ENCODE measurements around the gene NEURL2. TPM values are rescaled to one million over a fixed set of nuclear protein-coding genes. Genes with fewer than 3 reads are reported as not detected.
A peak's percentile ranks its signal among the peaks of the same experiment; 100 is the strongest.

NEURL2 gene
- total RNA-seq, 2 donors from 2014 or later: 1.5 to 2.1 TPM

DNA sequence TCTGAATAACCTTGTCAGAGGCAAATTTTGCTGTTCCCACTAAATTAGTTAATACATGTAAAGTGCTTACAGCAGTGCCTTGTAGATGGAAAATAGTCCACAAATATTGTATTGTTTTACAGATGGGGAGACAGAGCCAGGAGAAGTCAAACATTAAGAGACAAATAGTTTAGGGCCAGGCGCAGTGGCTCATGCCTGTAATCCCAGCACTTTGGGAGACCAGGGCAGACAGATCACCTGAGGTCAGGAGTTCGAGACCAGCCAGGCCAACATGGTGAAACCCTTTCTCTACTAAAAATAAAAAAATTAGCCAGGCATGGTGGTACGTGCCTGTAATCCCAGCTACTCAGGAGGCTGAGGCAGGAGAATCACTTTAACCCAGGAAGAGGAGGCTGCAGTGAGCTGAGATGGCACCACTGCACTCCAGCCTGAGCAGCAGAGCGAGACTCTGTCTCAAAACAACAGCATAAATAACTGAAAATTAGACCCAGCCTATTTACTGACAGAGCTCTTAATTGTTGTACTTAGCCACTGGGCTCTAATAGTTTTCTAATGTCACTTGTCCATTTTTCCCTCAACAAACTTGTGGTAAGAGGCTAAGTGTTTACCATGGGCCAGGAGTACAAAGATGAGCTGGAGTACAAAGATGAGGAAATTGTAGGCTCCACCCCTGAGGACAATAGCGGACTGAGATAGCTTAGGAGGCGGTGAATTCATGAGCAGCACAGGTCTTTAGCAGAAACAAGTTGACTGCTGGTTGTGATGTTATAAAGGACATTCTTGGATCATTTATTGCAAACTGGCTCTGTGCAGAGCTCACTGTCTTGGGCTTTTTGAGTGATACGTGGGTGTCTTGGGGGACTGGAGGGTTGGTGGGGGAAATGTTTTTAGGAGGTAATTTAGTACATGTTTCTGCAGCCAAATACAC, 27.2 kb downstream of the NEURL2 start:
- no peak for DNase-seq
- no peak for ATAC-seq
- Mint-ChIP-seq H3K27ac (no peak overlapping the region), H3K36me3 (ENCODE audit: low read depth) (no peaks in the 10 kb centered on the region), H3K4me1 (peaks cover 19% of the 10 kb centered on the region), H3K27me3 (no peaks in the 10 kb centered on the region), H3K4me3 (no peak overlapping the region)
- no peaks in the 10 kb centered on the region for H3K9me3 ChIP-seq (ENCODE audit: control insufficient read depth, low read length, poor library complexity, severe bottlenecking)

DNA sequence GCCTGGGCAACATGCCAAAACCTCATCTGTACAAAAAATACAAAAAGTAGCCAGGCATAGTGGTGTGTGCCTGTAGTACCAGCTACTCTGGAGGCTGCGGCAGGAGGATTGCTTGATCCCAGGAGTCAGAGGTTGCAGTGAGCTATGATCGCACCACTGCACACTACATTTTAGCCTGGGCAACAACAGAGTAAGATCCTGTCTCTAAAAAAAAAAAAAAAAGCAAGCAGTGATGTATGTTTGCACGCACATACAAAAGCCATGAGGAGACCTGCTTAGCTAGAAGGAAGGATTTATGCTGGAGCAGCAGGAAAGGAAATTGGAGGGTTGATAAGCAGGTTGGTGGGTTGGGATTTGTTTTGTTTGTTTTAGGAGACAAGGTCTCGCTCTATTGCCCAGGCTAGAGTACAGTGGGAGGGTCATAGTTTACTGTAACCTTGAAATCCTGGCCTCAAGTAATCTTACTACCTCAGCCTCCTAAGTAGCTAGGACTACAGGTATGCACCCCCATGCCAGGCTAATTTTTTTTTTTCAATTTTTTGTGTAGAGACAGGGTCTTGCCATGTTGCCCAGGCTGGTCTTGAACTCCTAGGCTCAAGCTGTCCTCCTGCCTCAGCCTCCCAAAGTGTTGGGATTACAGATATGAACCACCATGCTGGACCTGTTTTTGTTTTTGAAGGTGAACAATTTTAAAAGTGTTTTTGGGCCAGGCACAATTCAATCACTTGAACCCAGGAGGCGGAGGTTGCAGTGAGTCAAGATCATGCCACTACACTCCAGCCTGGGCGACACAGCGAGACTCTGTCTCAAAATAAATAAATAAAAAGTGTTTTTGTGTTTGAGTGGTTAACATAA, 29.6 kb downstream of the NEURL2 start:
- Mint-ChIP-seq H3K27ac (no peak overlapping the region), H3K4me3 (no peak overlapping the region), H3K4me1 (peaks cover 30% of the 10 kb centered on the region), H3K27me3 (no peaks in the 10 kb centered on the region), H3K36me3 (ENCODE audit: low read depth) (no peaks in the 10 kb centered on the region)
- ATAC-seq: no peak
- no peak for DNase-seq
- no peaks in the 10 kb centered on the region for H3K9me3 ChIP-seq (ENCODE audit: control insufficient read depth, low read length, poor library complexity, severe bottlenecking)

DNA sequence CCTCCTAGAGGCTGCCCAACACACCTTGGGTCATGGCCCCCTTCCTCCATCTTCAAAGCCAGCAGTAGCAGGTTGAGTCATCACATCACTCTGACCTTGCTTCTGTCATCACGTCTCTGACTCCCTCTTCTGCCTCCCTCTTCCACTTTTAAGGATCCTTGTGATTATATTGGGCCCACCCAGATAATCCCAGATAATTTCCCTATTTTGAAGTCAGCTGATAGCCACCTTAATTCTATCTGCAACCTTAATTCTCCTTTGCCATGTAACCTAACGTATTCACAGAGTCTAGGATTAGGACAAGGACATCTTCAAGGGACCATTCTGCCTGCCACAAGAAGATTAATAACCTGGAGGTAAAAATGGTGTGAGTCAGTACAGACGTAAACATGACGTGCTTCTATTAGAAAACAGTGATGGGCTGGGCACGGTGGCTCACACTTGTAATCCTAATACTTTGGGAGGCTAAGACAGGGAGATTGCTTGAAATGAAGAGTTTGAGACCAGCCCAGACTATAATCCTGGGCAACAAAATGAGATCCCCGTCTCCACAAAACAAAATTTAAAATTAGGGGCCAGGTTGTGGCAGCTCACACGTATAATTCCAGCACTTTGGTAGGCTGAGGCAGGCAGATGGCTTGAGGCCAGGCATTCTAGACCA, 30.3 kb downstream of the NEURL2 start:
- ATAC-seq: no peak
- Mint-ChIP-seq H3K36me3 (ENCODE audit: low read depth) (no peaks in the 10 kb centered on the region), H3K27me3 (no peaks in the 10 kb centered on the region), H3K27ac (no peak overlapping the region), H3K4me1 (peaks cover 37% of the 10 kb centered on the region), H3K4me3 (peak overlapping the region; percentile 26)
- no peaks in the 10 kb centered on the region for H3K9me3 ChIP-seq (ENCODE audit: control insufficient read depth, low read length, poor library complexity, severe bottlenecking)
- no peak for DNase-seq

DNA sequence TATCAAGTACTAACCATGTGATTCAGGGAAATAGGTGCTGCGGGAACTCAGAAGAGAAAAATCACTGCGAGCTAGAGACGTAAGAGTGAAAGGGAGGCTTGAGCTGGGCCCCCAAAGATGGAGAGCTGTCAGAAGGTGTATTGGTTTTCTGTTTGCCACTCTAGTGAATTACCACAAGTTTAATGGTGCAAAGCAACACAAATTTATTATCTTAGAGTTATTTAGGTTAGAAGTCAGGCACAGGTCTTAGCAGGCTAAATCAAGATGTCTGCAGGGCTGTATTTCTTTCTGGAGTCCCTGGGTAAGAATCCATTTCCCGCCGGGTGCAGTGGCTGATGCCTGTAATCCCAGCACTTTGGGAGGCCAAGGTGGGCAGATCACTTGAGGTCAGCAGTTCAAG, 31.1 kb downstream of the NEURL2 start:
- no peaks in the 10 kb centered on the region for H3K9me3 ChIP-seq (ENCODE audit: control insufficient read depth, low read length, poor library complexity, severe bottlenecking)
- Mint-ChIP-seq H3K4me3 (no peak overlapping the region), H3K4me1 (peaks cover 39% of the 10 kb centered on the region), H3K27me3 (no peaks in the 10 kb centered on the region), H3K27ac (no peak overlapping the region), H3K36me3 (ENCODE audit: low read depth) (no peaks in the 10 kb centered on the region)
- ATAC-seq (no peak), DNase-seq (no peak)

DNA sequence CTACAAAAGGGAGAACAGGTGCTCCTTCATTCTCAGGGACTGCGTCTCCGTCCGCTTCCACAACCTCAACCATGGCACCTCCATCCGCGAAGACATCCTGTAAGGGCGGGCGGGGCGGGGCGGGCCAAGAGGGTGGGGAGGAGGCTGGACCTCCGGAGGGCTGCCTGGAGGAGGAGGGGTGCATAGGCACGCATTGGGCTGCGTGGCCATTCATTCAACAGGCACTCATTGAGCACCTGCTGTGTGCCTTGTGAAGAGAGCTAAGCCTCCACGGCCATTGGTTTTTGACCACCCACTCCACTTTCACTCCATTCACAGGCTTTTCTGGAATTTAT, 33.2 kb downstream of the NEURL2 start:
- H3K9me3 ChIP-seq (ENCODE audit: control insufficient read depth, low read length, poor library complexity, severe bottlenecking): no peaks in the 10 kb centered on the region
- ATAC-seq (peak; percentile 8), DNase-seq (no peak)
- Mint-ChIP-seq H3K27ac (peak overlapping the region; percentile 96), H3K36me3 (ENCODE audit: low read depth) (no peaks in the 10 kb centered on the region), H3K27me3 (no peaks in the 10 kb centered on the region), H3K4me3 (peak overlapping the region; percentile 97), H3K4me1 (peaks cover 41% of the 10 kb centered on the region)

DNA sequence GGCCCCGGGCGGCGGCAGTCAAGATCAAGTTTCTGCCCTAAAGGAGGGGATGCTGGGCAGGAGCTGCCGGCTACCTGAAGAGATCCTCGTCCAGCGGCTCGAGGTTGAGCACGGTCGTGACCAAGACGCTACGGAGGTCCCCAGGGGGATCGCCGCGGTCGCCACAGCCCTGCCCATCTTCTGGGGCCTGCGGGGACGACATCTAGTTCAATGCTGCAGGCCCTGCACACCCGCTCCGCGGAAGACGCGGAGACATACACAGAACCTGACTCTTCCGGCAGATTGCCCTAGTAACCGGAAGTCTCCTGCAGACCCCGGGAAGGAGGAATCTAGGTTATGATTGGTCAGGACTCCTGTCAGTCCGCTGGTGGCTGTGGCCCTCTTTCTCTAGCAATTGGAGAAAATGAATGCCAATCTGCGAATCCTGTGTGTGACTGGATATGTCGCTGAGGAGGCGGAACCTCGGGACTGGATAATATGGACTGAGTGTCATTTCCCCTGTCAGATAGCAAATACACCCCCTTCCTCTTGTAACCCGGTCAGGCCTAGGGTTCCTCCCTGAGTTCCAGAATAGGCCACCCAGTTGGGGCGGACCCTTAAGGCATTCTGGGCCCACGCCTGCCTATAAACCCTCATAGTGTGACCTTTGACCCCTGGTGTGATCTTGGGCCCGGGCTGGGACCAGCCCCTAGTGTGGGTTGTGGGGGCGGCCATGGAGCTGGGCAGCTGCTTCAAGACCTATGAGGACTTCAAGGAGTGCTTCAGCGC, 33.7 kb downstream of the NEURL2 start, which contains the start of the genes ACOT8 and ZSWIM3:
Gene ACOT8, minus strand, starts transcription at position 279 of the 768 bp plus-strand sequence. Its CDS starts 77 bp downstream, at position 202.
Gene ZSWIM3, plus strand, starts transcription at position 501 of the 768 bp plus-strand sequence. Its CDS starts 212 bp downstream, at position 713.
- H3K9me3 ChIP-seq (ENCODE audit: control insufficient read depth, low read length, poor library complexity, severe bottlenecking): no peaks in the 10 kb centered on the region
- H3K4me1 Mint-ChIP-seq: peaks cover 41% of the 10 kb centered on the region
- DNase-seq: peak; percentile 68 to 84 (median 82)
- no peaks in the 10 kb centered on the region for H3K36me3 Mint-ChIP-seq (ENCODE audit: low read depth)
- H3K27me3 Mint-ChIP-seq: no peaks in the 10 kb centered on the region
- peak; percentile 98 for ATAC-seq
- H3K27ac Mint-ChIP-seq: peak within 1 kb of the TSS; percentile 96
- H3K4me3 Mint-ChIP-seq: peak within 1 kb of the TSS; percentile 97

DNA sequence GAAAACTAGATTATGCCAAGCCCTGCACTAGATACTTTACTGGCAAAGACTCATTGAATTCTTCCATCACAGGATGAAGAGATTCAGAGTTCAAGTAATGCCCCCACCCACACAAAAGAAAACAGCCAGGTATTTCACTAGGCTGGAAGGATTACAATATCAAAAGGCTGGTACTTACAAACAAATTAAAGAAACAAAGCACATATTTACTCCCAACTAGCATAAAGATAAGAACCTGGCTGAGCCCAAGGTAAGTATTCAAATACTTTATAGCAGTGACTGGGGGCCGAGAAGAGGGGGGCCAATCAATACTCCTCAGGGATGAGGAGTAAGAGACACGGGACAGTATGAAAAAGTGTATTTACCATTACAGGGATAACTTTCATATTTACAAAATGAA, 37.5 kb downstream of the NEURL2 start:
- Mint-ChIP-seq H3K4me3 (no peak overlapping the region), H3K27ac (no peak overlapping the region), H3K36me3 (ENCODE audit: low read depth) (no peaks in the 10 kb centered on the region), H3K27me3 (no peaks in the 10 kb centered on the region), H3K4me1 (peaks cover 27% of the 10 kb centered on the region)
- ATAC-seq (no peak), DNase-seq (no peak)
- no peaks in the 10 kb centered on the region for H3K9me3 ChIP-seq (ENCODE audit: control insufficient read depth, low read length, poor library complexity, severe bottlenecking)

DNA sequence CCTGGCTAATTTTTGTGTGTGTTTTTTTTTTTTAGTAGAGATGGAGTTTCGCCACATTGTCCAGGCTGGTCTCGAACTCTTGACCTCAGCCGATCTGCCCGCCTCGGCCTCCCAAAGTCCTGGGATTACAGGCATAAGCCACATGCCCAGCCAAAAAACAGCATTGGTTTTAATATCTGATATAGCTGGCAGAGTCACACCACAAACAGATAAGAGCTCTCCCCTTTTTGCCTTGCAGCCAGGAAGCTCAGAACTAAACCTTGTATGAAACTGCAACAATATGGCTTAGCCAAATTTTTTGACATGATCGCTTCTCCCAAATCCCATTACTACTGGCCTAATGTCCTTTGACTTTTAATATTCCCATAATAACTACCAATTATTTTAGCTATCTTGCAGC, 38.7 kb downstream of the NEURL2 start:
- H3K27ac Mint-ChIP-seq: no peak overlapping the region
- H3K36me3 Mint-ChIP-seq (ENCODE audit: low read depth): no peaks in the 10 kb centered on the region
- ATAC-seq (no peak), DNase-seq (no peak)
- H3K27me3 Mint-ChIP-seq: no peaks in the 10 kb centered on the region
- H3K9me3 ChIP-seq (ENCODE audit: control insufficient read depth, low read length, poor library complexity, severe bottlenecking): no peaks in the 10 kb centered on the region
- no peak overlapping the region for H3K4me3 Mint-ChIP-seq
- H3K4me1 Mint-ChIP-seq: peaks cover 17% of the 10 kb centered on the region

DNA sequence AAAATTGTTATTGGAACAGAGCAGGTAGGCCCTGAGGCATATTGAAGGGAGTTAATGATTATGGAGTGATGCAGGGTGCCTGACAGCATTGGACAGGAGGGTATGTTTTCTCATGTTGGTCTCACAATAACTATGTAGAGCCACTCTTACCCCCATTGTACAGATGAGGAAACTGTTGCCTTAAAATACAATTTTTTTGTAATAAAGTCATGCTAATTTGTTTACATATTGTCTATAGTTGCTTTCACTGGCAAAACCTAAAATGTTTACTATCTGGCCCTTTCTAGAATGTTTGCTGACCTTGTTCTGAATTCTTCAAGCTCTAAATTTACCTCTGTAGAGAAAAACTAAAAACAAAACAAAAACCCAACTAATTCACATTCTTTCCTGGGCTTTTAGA, 39.5 kb downstream of the NEURL2 start:
- DNase-seq: no peak
- Mint-ChIP-seq H3K27ac (no peak overlapping the region), H3K4me1 (peaks cover 14% of the 10 kb centered on the region), H3K36me3 (ENCODE audit: low read depth) (no peaks in the 10 kb centered on the region), H3K4me3 (no peak overlapping the region), H3K27me3 (no peaks in the 10 kb centered on the region)
- no peaks in the 10 kb centered on the region for H3K9me3 ChIP-seq (ENCODE audit: control insufficient read depth, low read length, poor library complexity, severe bottlenecking)
- ATAC-seq: no peak

DNA sequence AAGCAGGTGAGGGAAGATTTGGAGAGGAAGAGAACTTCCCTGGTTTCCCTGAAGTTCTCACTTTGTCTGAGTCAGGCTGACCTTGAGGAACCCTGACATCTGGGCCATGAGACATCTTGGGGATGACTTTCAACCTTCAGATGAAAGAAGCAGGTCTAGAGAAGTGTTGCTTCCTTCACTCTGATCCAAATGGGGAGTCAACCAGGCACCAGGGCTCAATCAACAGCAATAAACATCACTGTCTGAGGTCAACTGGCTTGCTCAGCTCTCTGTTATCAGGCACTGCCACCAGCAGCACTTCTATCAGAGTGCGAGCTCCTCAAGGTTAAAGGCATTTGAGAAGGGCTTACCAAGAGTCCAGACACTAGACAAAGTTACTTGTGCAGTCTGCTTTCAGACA, 40.1 kb downstream of the NEURL2 start:
- peaks cover 10% of the 10 kb centered on the region for H3K4me1 Mint-ChIP-seq
- H3K9me3 ChIP-seq (ENCODE audit: control insufficient read depth, low read length, poor library complexity, severe bottlenecking): no peaks in the 10 kb centered on the region
- ATAC-seq: no peak
- H3K27ac Mint-ChIP-seq: no peak overlapping the region
- no peak overlapping the region for H3K4me3 Mint-ChIP-seq
- H3K36me3 Mint-ChIP-seq (ENCODE audit: low read depth): no peaks in the 10 kb centered on the region
- H3K27me3 Mint-ChIP-seq: no peaks in the 10 kb centered on the region
- DNase-seq: no peak

DNA sequence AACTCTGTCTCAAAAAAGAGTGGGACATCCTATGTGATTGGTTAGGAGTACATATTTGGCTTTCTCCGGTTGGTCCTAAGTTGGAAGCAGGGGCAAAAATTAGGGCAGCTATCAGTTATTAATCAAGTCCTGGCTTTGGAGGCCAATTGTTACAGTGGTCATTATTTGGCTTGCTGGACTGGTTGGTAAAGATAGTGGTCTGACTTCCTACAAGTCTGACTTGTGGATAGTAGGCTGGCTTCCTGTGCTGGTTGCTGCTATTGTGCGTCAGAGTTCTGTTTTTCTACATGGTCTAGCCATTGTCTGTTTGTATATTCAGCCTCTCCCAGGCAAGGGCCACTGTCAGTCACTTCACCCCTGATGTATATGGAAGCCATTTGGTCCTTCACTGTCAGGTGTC, 40.8 kb downstream of the NEURL2 start:
- H3K4me1 Mint-ChIP-seq: peaks cover 8% of the 10 kb centered on the region

DNA sequence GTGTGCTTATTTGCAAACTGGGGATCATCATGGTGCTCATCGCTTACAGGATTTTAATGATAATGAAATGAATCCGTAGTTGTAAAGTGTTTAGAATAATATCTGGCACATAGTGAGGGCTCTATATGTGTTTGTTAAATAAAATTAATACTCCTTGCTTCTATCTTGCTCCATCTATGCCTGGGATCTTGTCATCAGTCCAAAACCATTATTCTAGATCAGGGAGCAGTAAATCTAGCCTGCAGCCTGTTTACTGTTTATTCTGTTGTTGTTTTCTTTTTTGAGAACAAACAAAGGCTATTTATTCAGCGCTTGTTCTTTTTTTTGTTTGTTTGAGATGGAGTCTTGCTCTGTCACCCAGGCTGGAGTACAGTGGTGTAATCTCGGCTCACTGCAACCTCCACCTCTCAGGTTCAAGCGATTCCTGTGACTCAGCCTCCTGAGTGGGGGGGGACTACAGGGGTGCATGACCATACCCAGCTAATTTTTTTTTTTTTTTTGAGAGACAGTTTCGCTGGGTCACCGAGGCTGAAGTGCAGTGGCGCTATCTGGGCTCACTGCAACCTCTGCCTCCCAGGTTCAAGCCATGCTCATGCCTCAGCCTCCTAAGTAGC, 41.9 kb downstream of the NEURL2 start:
- Mint-ChIP-seq H3K27ac (peak overlapping the region; percentile 69), H3K36me3 (ENCODE audit: low read depth) (peaks cover 5% of the 10 kb centered on the region), H3K4me1 (peaks cover 4% of the 10 kb centered on the region), H3K27me3 (no peaks in the 10 kb centered on the region), H3K4me3 (no peak overlapping the region)
- DNase-seq (no peak), ATAC-seq (no peak)
- H3K9me3 ChIP-seq (ENCODE audit: control insufficient read depth, low read length, poor library complexity, severe bottlenecking): no peaks in the 10 kb centered on the region

More for the DNA sequence above, 40.8 kb downstream of the NEURL2 start:
- no peak for DNase-seq
- Mint-ChIP-seq H3K4me3 (no peak overlapping the region), H3K27me3 (no peaks in the 10 kb centered on the region), H3K27ac (peak overlapping the region; percentile 69), H3K36me3 (ENCODE audit: low read depth) (no peaks in the 10 kb centered on the region)
- no peaks in the 10 kb centered on the region for H3K9me3 ChIP-seq (ENCODE audit: control insufficient read depth, low read length, poor library complexity, severe bottlenecking)
- no peak for ATAC-seq

All from T-helper 17 cell (primary cell).